Neutrophil (primary cell): ENCODE data around the gene SMARCC1.

ENCODE experiments used
- H3K27ac ChIP-seq: fragments of 200-600 bp; sonication (generic); 2 replicates; pipeline ENCODE4 v1.5.1; 2016; ENCODE audit warnings: mild to moderate bottlenecking, moderate library complexity
- H3K27me3 ChIP-seq: fragments of 200-600 bp; sonication (generic); 2 replicates; pipeline ENCODE4 v1.6.0; 2016; ENCODE audit warnings: mild to moderate bottlenecking
- H3K36me3 ChIP-seq: fragments of 200-600 bp; sonication (generic); 2 replicates; pipeline ENCODE4 v1.5.1; 2017
- H3K4me1 ChIP-seq, 2 experiments: fragments of 200-600 bp in 1 of 2; sonication (generic) in 1 of 2; 1 replicate in 1 of 2; 2 replicates in 1 of 2; pipeline versions ENCODE4 v1.5.1 to v1.6.1; 2013 to 2016; ENCODE audit warnings: low read depth in 1 of 2, low read length in 1 of 2, mild to moderate bottlenecking in 1 of 2, moderate library complexity in 1 of 2; ENCODE audit not compliant: control insufficient read depth in 1 of 2, insufficient read depth in 1 of 2
- H3K4me3 ChIP-seq, 2 experiments: fragments of 200-600 bp in 1 of 2; sonication (generic) in 1 of 2; 1 replicate in 1 of 2; 2 replicates in 1 of 2; pipeline ENCODE4 v1.5.1; 2013 to 2016; ENCODE audit warnings: low read depth in 1 of 2, low read length in 1 of 2, mild to moderate bottlenecking in 1 of 2, moderate library complexity in 1 of 2
- H3K9me3 ChIP-seq: fragments of 200-600 bp; sonication (generic); 2 replicates; pipeline ENCODE4 v1.5.1; 2016
- TF ChIP-seq, protein P1 (sequence below): fragments of 200-600 bp; sonication (generic); IDR thresholded peaks from 2 replicates; pipeline ENCODE4 v1.5.1; 2016; ENCODE audit warnings: antibody characterized with exemption

SMARCC1 gene

DNA sequence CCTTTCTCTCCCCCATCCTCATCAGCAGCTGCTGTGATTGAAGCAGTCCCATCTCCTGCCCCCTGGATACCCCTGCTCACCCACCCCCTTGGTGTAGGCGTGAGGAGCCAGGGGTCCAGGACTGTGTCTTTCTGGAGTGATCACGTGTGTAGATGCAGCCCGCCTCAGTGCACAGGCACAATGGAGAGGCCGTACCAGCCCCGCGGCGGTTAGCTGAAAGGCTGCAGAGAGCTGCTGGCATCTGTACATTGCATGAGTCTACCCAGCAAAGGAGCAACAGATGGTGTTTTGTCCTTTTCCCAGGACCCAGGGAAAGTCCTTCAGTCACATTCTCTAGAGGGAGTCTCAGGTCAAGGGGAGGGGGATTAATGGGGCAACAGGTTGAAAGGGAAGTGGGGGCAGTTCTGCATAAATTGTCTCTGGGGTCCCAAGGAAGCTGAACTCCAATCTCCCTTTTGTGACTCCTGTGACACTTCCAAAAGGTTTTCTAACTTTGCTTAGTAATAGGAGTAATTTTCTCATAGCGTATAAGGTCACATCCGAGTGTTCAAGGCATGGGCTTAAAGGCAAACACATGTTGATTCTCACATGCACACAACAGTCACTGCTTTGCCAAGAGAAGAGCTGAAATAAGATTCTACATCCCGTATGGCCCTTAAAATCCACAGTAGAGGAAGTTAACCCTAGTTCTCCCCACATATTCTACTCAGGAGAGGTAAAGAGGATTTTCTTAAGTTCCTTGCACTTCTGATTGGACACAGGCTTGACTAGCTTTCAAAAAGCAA lies 210.1 kb downstream of the SMARCC1 start:
- no peaks in the 10 kb centered on the region for H3K36me3 ChIP-seq
- H3K9me3 ChIP-seq, result no peaks in the 10 kb centered on the region
- H3K27ac ChIP-seq, result no peak overlapping the region
- no peaks in the 10 kb centered on the region for H3K4me1 ChIP-seq
- no peak overlapping the region for H3K4me3 ChIP-seq
- H3K27me3 ChIP-seq, result peaks cover 54% of the 10 kb centered on the region
- TF ChIP-seq, protein P1, sequence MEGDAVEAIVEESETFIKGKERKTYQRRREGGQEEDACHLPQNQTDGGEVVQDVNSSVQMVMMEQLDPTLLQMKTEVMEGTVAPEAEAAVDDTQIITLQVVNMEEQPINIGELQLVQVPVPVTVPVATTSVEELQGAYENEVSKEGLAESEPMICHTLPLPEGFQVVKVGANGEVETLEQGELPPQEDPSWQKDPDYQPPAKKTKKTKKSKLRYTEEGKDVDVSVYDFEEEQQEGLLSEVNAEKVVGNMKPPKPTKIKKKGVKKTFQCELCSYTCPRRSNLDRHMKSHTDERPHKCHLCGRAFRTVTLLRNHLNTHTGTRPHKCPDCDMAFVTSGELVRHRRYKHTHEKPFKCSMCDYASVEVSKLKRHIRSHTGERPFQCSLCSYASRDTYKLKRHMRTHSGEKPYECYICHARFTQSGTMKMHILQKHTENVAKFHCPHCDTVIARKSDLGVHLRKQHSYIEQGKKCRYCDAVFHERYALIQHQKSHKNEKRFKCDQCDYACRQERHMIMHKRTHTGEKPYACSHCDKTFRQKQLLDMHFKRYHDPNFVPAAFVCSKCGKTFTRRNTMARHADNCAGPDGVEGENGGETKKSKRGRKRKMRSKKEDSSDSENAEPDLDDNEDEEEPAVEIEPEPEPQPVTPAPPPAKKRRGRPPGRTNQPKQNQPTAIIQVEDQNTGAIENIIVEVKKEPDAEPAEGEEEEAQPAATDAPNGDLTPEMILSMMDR, result no peak

DNA sequence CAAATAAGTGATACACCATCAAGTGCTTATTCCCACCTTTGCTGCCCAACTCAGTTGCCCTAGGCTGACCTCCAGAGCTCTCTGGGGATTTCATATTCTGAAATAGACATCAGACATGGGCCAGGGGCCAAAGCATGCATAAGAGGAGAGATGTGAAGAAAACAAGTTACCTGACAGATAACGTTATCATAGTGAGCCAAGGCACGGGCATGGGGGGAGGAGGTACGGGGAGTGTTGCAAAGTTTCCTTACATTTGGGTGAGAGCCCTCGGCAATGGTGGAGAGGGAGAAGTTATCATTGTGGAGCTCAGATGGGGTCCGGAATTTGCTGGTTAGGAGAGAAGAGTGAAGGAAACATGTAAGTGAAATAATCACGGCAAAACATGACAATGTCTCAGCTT lies 212.8 kb downstream of the SMARCC1 start:
- no peaks in the 10 kb centered on the region for H3K9me3 ChIP-seq
- TF ChIP-seq, protein P1, result no peak
- no peak overlapping the region for H3K27ac ChIP-seq
- peaks cover 27% of the 10 kb centered on the region for H3K27me3 ChIP-seq
- no peaks in the 10 kb centered on the region for H3K4me1 ChIP-seq
- H3K4me3 ChIP-seq, result no peak overlapping the region
- H3K36me3 ChIP-seq, result no peaks in the 10 kb centered on the region

DNA sequence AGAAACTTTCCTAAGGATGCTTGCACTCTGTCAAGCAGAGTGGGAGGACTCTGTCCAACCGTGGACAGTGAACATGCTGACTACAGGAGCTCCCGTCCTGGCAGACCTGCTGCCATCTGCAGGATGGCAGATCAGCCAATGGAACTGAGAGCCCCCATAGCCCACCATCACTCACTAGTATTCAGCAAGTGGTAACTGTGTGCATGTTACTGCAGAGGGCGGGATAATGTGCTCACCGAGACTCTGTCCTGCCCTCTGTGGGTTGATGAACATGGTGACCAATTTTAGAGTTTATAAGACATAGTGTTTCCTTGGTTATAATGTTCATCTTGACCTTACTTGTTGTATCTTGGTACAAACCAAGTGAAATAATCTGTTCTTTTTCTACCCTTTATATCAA lies 214.5 kb downstream of the SMARCC1 start:
- Histone ChIP-seq H3K4me1 (no peaks in the 10 kb centered on the region), H3K4me3 (no peak overlapping the region), H3K27ac (no peak overlapping the region), H3K9me3 (no peaks in the 10 kb centered on the region), H3K27me3 (peaks cover 11% of the 10 kb centered on the region), H3K36me3 (no peaks in the 10 kb centered on the region)
- TF ChIP-seq, protein P1, result no peak

DNA sequence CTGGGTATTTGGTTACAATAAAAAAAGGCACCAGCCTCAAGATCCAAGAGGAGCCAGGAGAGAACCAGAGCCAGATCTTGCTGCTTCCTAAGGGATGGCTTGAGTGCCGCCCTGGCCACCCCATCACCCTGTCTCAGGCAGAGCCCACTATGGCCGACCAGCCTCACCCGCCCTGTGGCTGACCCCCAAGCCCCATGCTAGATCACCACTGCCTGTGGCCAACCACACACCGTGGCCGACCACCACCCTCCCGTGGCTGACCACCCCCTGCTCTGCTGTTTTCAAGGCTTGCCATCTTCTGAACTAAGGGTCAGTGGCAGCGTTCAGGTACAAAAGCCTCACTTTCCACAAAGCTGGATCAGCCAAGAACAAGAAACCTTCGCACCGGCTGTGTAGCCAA lies 215.0 kb downstream of the SMARCC1 start:
- H3K4me3 ChIP-seq, result no peak overlapping the region
- no peak overlapping the region for H3K27ac ChIP-seq
- no peaks in the 10 kb centered on the region for H3K36me3 ChIP-seq
- H3K4me1 ChIP-seq, result no peaks in the 10 kb centered on the region
- no peaks in the 10 kb centered on the region for H3K9me3 ChIP-seq
- TF ChIP-seq, protein P1, result no peak
- H3K27me3 ChIP-seq, result peaks cover 6% of the 10 kb centered on the region

DNA sequence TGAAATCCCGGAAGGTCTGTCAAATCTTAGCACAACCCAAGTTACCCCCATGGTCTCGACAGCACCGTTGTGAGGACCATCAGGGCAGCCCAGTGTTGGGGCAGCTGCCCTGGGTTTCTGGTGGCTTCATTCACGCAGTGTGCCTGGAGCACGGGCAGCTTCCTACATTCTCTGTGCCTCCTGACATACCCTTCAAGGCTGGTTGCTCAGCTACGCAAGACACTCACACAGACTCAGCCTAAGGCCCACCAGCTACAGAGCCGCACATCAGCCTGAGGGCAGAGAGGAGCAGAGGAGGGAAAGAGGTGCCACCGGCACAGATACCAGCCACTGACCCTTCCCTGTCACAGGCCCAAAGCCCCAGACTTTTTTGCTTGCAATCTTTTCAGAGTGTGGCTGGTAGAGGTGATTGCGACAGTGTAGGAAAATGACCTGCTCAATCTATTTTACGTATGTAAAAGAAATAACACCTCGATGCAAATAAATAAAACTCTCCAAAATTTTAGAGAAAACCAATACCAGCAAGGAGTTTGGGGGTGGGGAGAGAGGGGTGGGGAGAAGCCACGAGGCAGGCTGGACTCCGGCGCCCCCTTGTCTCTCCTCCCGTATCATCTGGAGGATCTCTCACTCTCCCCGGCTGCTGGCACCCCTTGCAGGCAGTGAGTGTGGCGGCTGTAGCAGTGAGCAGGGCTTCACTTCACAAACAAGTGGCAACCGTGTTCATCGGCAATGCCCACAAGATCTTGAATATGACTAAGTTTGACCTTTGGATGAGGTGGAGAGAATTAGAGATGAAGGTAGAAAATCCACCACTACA lies 215.8 kb downstream of the SMARCC1 start:
- no peaks in the 10 kb centered on the region for H3K36me3 ChIP-seq
- H3K27me3 ChIP-seq, result no peaks in the 10 kb centered on the region
- H3K4me3 ChIP-seq, result no peak overlapping the region
- no peaks in the 10 kb centered on the region for H3K4me1 ChIP-seq
- TF ChIP-seq, protein P1, result no peak
- no peak overlapping the region for H3K27ac ChIP-seq
- H3K9me3 ChIP-seq, result no peaks in the 10 kb centered on the region
